Stimulated activated CD8-positive, alpha-beta memory T cell treated with anti-CD3 and anti-CD28 coated beads, Interleukin-2, amount 100 ng/mL, for 48 hours (primary cell): ENCODE data around the gene NFATC3.
"Not testable (repeated sequence)": the region's sequence is repeated elsewhere in the genome, so short reads cannot be mapped to it uniquely, and the experiment has no call there.

Source experiments
- DNase-seq, 2 donors: peaks; one replicate each; pipeline ENCODE4 v3.0.0-alpha.2; 2020; ENCODE audit warnings: low read depth in 2 of 2

The NFATC3 gene

DNA sequence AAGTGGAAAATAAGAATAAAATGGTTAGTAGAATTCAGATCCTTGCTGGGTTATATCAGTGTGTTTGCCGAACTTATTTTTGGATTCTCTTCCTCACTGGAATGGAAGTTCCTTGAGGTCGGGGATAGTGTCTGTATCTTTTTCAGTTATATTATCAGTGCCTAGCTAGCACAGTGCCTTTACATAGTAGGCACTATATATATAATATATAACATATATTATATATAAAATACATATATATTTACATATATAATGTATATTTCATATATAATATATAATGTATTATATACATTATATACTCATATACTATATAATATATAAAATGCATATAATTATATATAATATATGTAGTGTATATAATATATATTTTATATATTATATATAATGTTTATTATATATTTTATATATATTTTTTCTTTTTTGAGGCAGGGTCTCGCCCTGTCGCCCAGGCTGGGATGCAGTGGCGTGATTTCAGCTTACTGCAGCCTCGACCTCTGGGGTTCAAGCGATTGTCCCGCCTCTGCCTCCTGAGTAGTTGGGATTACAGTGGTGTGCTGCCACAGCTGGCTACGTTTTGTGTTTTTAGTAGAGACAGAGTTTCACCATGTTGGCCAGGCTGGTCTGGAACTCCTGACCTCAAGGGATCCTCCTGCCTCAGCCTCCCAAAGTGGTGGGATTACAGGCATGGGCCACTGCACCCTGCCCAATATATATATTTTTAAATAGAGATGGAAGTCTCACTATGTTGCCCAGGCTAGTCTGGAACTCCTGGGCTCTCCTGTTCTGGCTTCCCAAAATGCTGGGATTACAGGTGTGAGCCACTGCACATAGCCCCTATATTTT is 3.2 kb downstream of the NFATC3 start:
- no peak for DNase-seq

DNA sequence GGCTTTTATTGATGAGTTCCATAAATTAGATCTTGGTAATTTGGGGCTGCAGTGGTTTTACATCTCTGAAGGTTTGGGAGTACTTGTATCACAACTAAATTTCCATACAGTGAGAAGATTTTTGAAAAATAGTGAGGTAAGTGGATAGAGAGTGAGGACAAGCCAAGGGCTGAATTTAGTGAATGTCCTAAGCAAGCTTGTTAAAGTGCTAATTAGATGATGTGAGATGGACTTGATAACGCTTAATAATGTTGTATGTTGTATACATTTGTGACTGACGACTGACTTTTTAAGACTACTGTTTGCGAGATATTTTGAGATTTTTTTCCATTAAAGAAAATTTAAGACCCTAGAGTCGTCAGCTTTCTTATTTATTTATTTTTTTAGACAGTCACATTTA is 3.9 kb downstream of the NFATC3 start:
- DNase-seq: no peak

DNA sequence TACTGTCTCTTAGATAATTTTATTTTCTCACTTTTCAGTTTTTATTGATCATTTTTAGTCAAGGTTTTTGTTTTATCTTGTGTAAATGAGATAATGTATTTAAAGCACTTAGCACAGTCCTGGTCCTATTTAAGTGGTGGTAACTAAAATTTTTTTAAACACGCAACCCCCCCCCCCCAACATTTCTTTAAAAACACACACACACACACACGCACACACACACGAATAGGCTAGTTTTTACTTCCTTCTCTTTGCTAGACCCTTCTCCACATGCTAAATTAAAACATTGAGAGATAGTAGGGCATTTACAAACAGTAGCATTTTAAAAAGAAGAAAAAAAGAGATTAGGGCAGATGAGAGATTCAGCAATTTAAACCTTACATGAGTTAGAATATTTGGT is 5.0 kb downstream of the NFATC3 start:
- no peak for DNase-seq

GRCh38 chr16:68090533-68090932 is 5.4 kb downstream of the NFATC3 start:
- DNase-seq: no peak

GRCh38 chr16:68091380-68092261 is 6.5 kb downstream of the NFATC3 start:
- no peak for DNase-seq

DNA sequence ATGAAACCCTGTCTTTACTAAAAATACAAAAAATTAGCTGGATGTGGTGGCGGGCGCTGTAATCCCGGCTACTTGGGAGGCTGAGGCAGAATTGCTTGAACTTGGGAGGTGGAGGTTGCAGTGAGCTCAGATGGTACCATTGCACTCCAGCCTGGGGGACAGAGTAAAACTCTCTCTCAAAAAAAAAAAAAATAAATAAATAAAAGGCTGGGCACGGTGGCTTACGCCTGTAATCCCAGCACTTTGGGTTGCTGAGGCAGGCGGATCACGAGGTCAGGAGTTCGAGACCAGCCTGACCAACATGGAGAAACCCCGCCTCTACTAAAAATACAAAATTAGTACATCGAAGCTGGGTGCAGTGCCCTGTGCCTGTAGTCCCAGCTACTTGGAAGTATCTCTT is 7.1 kb downstream of the NFATC3 start:
- DNase-seq: not testable (repeated sequence)

GRCh38 chr16:68093816-68094613 is 8.8 kb downstream of the NFATC3 start:
- DNase-seq: no peak

- no peak for DNase-seq
These were observed 9.4 kb downstream of the NFATC3 start for GRCh38 chr16:68094614-68094934.

GRCh38 chr16:68096491-68096890 is 11.3 kb downstream of the NFATC3 start:
- DNase-seq: no peak

GRCh38 chr16:68097088-68097487 is 11.9 kb downstream of the NFATC3 start:
- no peak for DNase-seq

- no peak for DNase-seq
These were observed 12.7 kb downstream of the NFATC3 start for GRCh38 chr16:68097895-68098294.

DNA sequence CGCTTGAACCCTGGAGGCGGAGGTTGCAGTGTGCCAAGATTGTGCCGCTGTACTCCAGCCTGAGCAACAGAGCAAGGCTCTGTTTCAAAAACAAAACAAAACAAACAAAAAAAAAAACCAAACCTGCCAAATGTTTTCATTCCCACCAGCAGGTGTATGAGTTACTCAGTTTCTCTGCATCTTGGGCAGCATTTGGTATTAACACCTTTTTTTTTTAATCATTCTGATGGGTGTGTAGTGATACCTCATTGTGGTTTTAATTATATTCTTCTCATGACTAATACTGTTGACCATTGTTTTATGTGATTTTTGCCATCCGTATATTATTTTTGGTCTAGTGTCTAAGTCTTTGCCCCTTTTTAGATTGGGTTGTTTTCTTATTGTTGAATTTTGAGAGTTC is 15.3 kb downstream of the NFATC3 start:
- no peak for DNase-seq

DNA sequence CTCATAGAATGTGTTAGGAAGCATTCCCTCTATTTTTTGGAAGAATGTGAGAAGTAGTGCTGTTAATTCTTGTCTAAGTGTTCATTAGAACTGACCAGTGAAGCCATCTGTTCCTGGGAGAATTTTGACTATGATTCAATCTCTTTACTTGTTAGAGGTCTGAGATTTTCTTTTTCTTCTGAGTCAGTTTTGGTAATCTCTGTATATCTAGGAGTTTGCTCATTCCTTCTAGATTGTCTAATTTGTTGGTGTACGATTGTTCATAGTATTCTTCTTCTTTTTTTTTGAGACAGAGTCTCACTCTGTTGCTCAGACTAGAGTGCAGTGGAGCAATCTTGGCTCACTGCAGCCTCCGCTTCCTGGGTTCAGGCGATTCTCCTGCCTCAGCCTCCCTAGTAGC is 20.4 kb downstream of the NFATC3 start:
- DNase-seq: no peak

DNA sequence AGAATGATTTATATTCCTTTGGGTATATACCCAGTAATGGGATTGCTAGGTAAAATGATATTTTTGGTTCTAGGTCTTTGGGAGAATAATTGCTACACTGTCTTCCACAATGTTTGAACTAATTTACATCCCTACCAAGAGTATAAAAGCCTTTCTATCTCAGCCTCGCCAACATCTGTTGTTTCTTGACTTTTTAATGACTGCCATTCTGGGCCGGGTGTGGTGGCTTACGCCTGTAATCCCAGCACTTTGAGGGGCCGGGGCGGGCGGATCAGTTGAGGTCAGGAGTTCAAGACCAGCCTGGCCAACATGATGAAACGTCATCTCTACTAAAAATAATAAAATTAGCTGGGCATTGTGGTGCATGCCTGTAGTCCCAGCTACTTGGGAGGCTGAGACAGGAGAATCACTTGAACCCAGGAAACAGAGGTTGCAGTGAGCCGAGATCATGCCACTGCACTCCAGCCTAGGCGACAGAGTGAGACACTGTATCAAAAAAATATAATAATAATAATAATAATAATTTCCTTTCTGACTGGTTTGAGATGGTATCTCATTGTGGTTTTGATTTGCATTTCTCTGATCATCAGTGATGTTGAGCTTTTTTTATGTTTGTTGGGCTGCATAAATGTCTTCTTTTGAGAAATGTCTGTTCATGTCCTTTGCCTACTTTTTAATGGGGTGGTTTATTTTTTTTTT is 22.2 kb downstream of the NFATC3 start:
- not testable (repeated sequence) for DNase-seq

GRCh38 chr16:68109156-68109555 is 24.0 kb downstream of the NFATC3 start:
- DNase-seq: not testable (repeated sequence)

DNA sequence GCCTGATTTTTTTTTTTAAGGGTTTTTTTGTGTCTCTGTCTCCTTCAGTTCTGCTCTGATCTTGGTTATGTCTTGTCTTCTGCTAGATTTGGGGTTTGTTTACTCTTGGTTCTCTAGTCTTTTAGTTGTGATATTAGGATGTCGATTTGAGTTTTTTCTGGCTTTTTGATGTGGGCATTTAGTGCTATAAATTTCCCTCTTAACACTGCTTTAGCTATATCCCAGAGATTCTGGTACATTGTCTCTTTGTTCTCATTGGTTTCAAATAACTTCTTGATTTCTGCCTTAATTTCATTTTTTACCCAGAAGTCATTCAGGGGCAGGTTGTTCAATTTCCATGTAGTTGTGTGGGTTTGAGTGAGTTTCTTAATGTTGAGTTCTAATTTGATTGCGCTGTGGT is 25.4 kb downstream of the NFATC3 start:
- not testable (repeated sequence) for DNase-seq

DNA sequence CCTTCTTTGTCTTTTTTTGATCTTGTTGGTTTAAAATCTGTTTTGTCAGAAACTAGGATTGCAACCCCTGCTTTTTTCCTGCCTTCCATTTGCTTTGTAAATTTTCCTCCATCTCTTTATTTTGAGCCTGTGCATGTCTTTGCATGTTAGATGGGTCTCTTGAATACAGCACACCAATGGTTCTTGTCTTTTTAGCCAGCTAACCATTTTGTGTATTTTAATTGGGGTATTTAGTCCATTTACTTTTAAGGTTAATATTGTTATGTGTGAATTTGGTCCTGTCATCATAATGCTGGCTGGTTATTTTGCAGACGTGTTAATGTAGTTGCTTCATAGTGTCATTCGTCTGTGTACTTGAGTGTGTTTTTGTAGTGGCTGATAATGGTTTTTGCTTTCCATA is 26.2 kb downstream of the NFATC3 start:
- DNase-seq: no peak

GRCh38 chr16:68113059-68113761 is 28.0 kb downstream of the NFATC3 start:
- no peak for DNase-seq

DNA sequence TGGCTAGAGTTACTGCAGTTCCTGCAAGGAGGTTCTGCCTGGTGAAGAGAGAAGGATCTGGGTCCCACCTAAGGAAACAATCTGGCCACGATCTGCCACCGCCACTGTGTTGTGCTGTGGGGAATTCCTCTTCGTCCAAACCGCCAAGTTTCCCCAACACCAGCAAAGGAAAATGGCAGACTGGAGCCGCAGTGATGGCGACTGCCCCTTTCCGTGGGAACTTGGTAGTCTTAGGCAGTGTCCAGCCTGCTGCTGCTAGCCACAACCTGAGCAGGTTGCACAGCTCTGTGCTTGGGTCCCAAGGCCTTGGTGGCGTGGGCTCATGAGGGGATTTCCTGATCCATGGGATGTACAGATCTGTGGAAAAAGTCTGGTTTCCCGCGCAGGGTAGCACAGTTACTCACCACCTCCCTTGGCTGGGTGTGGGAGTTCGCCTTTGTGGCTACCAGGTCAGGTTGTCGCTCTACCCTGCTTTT is 28.6 kb downstream of the NFATC3 start:
- no peak for DNase-seq

- DNase-seq: not testable (repeated sequence)
These were observed 29.8 kb downstream of the NFATC3 start for GRCh38 chr16:68114939-68115338.

DNA sequence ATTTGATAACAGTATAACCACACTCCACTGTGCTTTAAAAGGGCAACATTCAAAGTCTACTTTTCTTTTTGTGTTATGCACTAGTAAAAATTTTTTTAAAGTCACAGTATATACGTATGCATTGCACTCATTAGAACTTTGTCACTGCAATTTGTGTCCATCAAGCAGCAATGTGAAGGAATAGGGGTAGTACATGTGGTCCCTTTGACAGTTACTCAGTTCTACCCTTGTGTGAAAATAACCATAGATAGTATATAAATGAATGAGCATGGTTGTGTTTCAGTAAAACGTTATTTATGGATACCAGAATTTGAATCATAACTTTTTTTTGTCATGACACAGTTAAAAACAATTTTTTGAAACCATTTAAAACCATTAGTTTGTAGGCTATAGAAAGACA is 30.7 kb downstream of the NFATC3 start:
- DNase-seq: no peak
